Breast epithelium (tissue), 3 donors: ENCODE results near the gene CTTNBP2.

ENCODE experiments used
- CTCF ChIP-seq, 3 donors: fragments of 450-650 bp; IDR thresholded peaks; one replicate each; pipeline ENCODE4 v1.5.1; 2016 to 2017; ENCODE audit warnings: antibody characterized with exemption in 3 of 3, mild to moderate bottlenecking in 3 of 3, moderate library complexity in 3 of 3
- POLR2A ChIP-seq: fragments of 450-650 bp; IDR thresholded peaks from one replicate; pipeline ENCODE4 v1.6.1; 2016; ENCODE audit warnings: antibody characterized with exemption, mild to moderate bottlenecking, moderate library complexity
- POLR2AphosphoS5 ChIP-seq, 3 donors: sonication (generic); formaldehyde crosslinking; IDR thresholded peaks; one replicate each; pipeline ENCODE4 v1.6.1; 2017; ENCODE audit warnings: antibody characterized with exemption in 3 of 3

- TF ChIP-seq POLR2AphosphoS5 (IDR thresholded peaks at IDR 0.05) (no peak), CTCF (IDR thresholded peaks at IDR 0.05) (no peak), POLR2A (no peak)
Measured at GRCh38 chr7:117666689-117667088, 206.6 kb downstream of the CTTNBP2 start.
